ENCODE data around the gene NOP56. TPM values are rescaled to one million over a fixed set of nuclear protein-coding genes. Genes with fewer than 3 reads are reported as not detected.

NOP56 gene
- total RNA-seq, 1 donor from 2014 or later: 114 TPM

DNA sequence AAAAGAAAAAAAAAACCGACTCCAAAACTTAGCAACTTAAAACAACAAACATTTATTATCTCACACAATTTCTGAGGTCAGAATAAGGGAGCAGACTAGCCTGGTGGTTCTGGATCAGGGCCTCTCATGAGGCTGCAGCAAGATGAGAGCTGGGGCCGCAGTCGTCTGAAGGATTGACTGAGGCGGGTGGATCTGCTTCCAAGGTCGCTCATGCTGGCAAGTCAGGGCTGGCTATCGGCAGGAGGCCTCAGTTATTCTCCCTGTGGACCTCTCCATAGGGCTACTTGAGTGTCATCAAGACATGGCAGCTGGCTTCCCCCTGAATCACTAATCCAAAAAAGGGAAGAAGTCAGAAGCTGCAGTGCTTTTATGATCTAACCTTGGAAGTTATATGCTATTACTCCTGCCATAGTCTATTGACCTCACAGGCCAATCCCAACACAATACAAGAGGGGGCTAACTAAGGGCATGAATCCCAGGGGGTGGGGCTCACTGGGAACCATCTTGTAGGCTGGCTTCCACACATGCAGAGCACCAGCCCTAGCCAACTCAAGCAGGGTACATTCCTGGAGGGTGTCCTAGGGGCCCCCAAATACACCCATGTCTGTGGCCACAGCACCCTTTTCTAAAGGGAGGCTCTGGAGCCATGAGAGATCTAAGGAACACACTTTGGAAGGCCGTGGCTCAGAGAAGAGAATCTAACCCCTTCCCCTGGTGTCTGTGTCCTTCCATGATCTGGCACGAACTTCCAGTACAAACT, 51.5 kb downstream of the NOP56 start:
- DNase-seq: no peak

DNA sequence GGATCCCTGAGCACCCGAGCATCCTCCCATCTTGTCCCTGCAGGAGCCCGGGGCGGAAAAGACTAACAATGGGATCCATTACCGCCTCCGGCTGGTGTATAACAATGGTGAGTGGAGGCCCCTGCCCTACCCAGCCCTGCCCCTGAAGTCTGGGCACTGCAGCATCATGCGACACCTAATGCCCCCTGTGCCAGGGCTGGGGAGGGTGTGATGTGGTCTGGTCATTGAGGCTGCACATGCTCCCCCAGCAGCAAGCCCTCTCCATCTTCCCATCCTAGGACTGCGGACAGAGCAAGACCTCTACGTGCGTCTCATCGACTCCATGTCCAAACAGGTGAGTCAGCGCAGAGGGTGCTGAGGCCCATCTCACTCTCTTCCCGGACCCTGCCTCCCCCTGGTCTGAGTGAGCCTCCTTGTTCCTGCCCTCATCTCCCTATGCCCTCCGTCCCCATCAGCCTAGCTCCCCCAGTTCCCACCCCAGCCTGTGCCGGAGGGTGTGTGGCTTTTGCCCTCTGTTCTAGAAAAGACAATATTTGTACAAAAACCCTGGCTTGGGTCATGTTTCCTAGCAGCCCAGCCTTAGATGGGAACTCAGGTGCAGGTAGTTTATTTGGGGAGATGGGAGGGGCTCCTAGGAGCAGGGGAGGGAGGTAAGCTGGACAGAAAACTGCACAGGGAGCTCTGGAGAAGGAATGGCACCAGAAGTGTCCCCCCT, 53.7 kb downstream of the NOP56 start:
- DNase-seq: no peak

DNA sequence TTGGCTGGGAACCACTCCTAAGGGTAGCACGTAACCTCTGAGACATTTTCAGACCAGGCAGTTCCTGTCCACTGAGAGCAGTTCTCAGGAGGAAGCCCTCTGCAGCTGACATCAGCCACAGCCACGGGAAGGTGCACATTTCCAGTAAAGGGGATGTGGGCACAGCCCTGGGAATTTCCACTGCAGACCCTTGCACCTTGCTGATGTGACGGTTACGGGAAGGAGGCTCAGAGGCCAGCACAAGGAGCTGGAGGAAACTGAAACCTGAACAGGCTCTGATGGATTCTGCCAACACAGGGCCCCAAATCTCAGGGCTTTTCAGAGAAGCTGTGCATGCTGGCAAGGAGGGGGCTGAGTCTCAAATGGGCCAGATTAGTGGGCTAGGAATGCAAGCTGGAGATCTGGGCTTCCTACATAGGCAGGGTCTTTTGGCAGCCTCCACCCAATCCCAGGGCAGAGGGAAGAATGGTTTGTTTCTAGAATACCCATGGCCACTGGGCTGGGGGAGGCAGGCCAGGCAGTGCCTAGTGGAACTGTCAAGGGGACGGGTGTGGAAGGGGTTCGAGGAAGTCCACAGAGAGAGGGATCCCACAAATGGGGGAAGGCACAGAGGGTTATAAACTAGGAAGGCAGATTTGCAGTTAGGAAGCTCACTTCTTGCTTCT, 54.4 kb downstream of the NOP56 start:
- no peak for DNase-seq

DNA sequence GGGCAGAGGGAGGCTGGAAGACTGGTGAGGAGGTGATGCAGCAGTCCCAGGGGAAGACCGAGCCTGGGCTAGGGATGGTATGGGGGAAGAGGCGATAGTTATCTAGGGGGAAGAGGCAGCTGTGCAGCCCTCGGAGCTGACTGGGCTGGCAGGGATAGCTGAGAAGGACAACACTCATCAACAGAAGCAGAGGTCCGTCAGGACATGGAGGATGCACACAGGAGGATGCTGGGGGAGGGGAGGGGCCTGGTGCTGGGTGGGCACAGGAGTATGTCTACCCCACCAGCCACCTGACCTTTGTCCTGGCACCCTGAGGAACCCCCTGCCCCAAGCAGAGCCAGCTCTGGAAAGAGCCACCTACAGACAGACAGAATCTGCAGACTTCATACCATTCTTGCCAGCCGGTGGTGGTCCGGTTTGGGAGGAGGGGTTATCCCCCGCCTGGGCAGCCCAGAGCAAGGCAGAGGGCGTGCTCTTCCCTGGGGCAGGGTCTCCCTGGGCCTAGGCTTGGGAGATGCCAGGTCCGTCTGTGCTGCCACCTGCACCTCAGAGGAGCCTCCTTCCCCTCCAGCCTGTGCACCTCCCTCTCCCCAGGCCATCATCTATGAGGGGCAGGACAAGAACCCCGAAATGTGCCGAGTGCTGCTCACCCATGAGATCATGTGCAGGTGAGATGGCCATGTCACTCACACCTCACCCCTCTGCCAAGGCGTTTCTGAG, 55.1 kb downstream of the NOP56 start:
- no peak for DNase-seq

Small RNAs within 50 kb of the gene (small RNA-seq; reads per million reads assigned to genes)
- gene SNORA51 (not detected), gene SNORD110 (not detected), gene SNORD56 (not detected), gene SNORD57 (not detected), gene SNORD86 (not detected)

Other genes with a start within 250 kb of the NOP56 start
- gene SNRPB, start 181.8 kb upstream of the NOP56 start, total RNA-seq: 43.5 TPM
- gene ZNF343, start 143.7 kb upstream of the NOP56 start, total RNA-seq: 11.5 TPM
- 1.7 TPM for gene TMC2, start 116.1 kb upstream of the NOP56 start, total RNA-seq
- 51.6 TPM for gene IDH3B, start 11.6 kb downstream of the NOP56 start, total RNA-seq
- gene EBF4, start 40.1 kb downstream of the NOP56 start, total RNA-seq: 10.5 TPM
- 7.8 TPM for gene CPXM1, start 148.0 kb downstream of the NOP56 start, total RNA-seq
- not detected for gene C20orf141, start 162.4 kb downstream of the NOP56 start, total RNA-seq
- not detected for gene TMEM239, start 163.7 kb downstream of the NOP56 start, total RNA-seq
- gene PCED1A, start 188.0 kb downstream of the NOP56 start, total RNA-seq: 22.0 TPM
- gene VPS16, start 188.1 kb downstream of the NOP56 start, total RNA-seq: 51.3 TPM
- 216 TPM for gene PTPRA, start 220.8 kb downstream of the NOP56 start, total RNA-seq

All from occipital lobe (tissue), 3 donors.